Spleen (tissue), 7 donors: ENCODE data around the gene GPRIN2.
"Not testable (repeated sequence)": the region's sequence is repeated elsewhere in the genome, so short reads cannot be mapped to it uniquely, and the experiment has no call there.

ENCODE experiments used
- POLR2A ChIP-seq, 3 donors: fragments of 450-650 bp; IDR thresholded peaks; one replicate each; pipeline ENCODE4 v1.5.1; 2017; ENCODE audit warnings: antibody characterized with exemption in 3 of 3, mild to moderate bottlenecking in 1 of 3
- TF ChIP-seq, protein P1 (sequence below), 11 experiments: fragments of 200-600 bp in 7 of 11; fragments of 450-650 bp in 4 of 11; sonication (generic) in 4 of 11; IDR thresholded peaks in 8 of 11; conservative IDR thresholded peaks in 3 of 11; 1 replicate in 7 of 11; 2 replicates in 4 of 11; pipeline versions ENCODE4 v1.4.0 to v1.8.0; 2016 to 2021; ENCODE audit warnings: antibody characterized with exemption in 11 of 11, inconsistent platforms in 4 of 11, mild to moderate bottlenecking in 1 of 11
- donor health status: DM: no; HTN: no; CAD: no; lungs with moderate emphysema.
- donor health status: DM: no; HTN: no; CAD: no.
- donor health status: DM: no; HTN: no; CAD: no.

DNA sequence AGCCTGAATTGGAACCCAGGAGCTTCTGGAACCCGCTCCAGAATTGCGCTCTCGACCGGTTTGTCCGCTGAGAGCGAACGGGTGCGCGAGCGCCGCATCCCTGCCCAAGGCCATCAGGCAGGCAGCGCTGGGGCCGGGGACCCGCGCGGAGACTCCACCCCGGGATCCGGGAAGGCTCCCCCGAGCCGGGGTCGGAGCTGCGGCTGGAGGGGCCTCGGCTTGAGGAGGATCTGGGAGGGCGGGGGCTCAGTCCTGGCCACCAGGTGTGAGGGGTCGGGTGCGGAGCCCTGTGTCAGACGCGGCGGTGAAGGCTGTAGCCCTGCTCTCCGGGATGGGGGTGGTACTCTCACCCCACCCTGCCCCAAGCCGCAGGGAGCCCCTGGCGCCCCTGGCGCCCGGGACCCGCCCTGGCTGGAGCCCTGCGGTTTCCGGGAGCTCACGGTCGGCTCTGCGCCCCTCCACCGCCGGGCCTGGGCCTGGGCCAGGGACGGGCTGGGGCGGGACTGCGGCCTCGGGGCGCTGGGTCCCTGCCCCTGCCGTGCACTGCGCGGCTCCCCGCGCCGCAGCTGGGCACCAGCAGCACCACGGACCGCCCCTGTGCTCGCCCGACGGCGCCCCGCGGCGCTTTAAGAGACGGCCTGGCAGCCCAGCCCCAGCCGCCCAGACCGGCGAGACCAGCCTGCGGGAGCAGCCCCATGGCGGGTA, 22.2 kb upstream of the GPRIN2 start, which contains the start of gene SYT15:
- not testable (repeated sequence) for TF ChIP-seq POLR2A (IDR thresholded peaks at IDR 0.05)
- TF ChIP-seq, protein P1, sequence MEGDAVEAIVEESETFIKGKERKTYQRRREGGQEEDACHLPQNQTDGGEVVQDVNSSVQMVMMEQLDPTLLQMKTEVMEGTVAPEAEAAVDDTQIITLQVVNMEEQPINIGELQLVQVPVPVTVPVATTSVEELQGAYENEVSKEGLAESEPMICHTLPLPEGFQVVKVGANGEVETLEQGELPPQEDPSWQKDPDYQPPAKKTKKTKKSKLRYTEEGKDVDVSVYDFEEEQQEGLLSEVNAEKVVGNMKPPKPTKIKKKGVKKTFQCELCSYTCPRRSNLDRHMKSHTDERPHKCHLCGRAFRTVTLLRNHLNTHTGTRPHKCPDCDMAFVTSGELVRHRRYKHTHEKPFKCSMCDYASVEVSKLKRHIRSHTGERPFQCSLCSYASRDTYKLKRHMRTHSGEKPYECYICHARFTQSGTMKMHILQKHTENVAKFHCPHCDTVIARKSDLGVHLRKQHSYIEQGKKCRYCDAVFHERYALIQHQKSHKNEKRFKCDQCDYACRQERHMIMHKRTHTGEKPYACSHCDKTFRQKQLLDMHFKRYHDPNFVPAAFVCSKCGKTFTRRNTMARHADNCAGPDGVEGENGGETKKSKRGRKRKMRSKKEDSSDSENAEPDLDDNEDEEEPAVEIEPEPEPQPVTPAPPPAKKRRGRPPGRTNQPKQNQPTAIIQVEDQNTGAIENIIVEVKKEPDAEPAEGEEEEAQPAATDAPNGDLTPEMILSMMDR (IDR thresholded peaks at IDR 0.05 in 8 of 11, conservative IDR thresholded peaks at IDR 0.05 in 3 of 11), result not testable (repeated sequence)
